NCI-H187 (cell line): ENCODE results near the gene ATP11B.

ENCODE experiments used
- DNase-seq, 2 experiments: peaks; one replicate each; lab custom pipeline; 2025; lab: John Stamatoyannopoulos, UW

ATP11B gene

DNA sequence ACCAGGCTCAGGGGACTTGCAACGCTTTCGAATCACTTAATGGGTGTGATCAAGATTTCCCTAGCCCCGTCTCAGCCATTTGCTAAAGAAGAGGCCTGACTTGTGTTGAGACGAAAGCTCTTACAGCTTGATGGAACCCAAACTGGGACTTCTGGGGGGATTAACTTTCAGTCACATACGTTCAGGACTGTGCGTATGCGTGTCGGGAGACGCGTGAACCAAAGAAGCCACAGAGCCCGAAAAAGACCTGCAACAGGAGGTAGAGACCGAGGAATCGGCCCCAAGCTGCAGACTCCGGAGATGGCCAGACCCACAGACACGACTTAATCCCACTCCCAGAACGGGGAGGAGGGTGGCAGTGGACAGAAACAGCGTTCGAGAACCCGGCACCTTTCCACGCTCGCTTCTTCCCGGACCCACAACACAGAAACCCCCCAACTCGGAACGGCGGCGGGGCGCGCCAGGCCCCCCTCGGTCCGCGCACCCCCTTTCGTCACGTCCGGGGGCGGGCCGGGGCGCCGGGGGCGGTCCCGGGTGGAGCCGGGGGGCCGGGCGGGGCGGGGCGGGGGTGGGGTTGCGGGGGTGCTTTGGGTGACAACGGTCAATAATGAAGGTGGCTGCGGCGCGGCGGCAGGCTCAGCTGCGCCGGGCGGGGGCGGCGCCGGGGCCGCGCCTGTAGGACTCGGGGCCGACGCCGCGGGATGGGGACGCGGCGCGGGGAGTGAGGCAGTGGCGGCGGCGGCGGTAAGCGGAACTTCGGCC, at the start of gene ATP11B:
Gene ATP11B (plus strand): TSS at position 604 of the 762 bp plus-strand sequence. CDS start 256 bp downstream, outside the sequence.
- DNase-seq = peak; percentile 31 to 34

DNA sequence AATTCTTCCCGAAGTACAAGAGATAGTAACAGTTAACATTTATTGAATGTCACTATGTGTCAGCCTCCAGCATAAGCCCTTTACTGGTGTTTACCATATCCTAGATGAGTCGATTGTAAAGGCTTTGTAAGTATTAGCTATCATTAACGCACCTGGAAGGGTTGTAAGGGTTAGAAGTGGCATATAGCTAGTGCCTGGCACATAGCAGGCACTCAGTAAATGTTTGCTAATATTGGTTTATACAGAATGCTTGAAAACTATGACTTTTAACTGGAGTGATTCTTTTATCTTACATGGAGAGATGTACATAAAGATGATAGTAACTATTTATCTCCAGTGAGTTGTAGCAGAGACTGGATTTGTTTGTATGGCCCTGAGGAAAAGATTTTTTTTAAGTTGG, 46.3 kb upstream of the ATP11B start:
- DNase-seq = no peak

DNA sequence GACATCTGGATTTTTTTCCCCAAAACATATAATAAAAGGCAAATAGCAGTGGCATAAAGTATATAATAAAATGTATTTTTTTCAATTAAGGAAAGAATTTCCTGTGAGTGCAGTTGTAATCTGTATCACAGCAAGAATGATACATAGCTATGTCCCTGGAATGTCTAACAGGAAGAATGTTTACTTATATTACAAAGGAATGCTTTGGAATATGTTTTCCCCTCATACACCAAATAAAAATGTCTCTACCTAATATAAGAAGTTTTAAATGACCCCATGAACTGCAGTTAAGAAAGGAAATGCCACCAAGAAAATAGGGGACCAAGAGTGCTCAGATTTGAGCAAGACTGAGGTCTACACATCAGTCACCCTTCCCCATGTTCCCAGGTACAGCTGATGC, 38.0 kb upstream of the ATP11B start:
- no peak for DNase-seq

DNA sequence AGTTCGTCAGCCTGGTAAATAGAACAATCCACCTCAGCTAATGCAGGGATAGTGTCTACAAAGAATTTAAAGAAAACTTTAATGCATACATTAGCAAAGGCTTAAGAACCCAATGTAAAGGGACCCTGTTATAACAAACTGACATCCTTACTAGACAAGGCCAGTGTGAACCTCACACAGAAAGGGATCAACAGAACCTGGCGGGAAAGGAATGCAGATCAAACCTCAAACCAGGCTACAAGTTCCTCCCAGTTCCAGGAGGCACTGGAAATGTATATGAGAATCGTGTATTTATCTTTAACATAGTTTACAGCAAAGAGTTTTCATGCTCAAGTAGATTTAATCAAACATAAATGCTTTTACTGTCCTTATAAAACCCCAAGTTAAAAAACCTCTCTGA, 37.6 kb upstream of the ATP11B start:
- DNase-seq = no peak

DNA sequence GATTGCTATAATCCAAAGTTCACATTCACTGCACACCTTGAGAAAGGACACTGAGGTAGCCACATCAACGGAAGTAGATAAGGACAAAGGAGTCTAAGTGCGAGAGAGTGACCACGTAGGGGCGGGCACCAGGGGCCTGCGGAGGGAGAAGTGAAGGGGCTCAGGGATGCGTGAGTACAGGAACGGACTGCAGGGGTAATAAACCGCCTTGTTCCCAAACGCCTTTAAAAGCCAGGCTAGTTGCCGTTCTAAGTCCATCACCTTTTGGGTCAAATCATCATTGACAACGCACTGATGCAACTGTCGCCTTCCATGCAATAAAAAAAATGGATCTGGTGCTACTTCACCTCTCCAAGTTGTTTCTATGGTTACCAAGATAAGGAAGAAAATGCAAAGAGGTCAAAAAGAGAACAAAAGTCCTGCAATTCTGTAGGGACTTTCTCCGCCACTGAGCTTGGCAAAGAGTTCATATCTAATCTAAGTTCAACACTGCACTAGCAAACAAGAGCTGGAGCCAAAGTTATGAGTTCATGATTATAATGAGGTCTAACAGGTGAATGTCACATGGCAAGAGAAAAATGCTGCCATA, 32.6 kb upstream of the ATP11B start:
- no peak for DNase-seq

DNA sequence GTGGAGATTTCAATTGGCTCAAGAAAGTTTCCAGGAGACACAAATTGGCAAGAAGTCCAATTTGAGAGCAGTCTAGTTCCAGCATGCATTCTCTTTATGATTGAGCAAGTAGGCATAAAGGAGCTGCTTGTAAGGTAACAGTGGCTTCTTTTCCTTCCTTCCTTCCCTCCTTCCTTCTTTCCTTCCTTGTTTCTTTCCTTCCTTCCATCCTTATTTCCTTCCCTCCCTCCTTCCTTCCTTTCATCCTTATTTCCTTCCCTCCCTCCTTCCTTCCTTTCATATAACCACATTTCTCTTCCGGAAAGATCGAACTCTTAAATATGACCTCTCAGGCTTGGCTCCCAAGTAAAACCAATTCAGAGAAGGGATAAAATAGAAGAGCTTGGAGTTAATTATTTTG, 29.4 kb upstream of the ATP11B start:
- DNase-seq = no peak

DNA sequence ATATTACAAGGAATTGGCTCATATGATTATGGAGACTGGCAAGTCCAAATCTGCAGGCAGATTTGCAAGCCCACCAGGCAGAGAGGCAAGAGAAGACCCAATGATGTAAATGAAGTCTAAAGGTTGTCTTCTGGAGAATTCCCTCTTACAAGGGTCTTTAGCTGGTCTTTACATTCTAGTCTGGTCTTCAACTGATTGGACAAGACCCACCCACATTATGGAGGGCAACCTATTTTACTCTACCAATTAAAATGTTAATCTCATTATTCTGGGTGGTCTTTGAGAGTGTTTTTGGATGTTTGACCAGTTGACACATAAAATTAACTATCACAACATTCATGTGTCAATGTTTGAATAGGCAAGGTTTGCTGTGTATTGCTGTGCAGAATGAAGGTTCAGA, 28.0 kb upstream of the ATP11B start:
- DNase-seq = no peak

DNA sequence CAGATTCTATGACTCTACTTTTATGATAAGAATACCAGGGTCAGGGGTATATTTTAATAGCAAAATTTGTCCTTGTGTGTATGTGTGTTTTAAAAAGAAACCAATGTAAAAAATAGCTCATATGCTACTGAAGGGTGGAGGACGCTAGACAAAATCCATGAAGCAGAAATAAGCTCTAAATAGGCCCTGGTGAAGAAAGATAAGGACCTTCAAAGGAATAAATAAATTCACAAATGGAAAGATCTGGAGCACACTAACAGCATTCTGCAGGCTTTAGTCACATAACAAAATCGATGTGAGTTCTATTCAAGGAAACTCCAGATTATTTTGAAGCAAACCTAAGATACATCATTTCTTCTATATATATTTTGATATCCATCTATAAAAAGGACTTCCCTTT, 27.2 kb upstream of the ATP11B start:
- DNase-seq = no peak

DNA sequence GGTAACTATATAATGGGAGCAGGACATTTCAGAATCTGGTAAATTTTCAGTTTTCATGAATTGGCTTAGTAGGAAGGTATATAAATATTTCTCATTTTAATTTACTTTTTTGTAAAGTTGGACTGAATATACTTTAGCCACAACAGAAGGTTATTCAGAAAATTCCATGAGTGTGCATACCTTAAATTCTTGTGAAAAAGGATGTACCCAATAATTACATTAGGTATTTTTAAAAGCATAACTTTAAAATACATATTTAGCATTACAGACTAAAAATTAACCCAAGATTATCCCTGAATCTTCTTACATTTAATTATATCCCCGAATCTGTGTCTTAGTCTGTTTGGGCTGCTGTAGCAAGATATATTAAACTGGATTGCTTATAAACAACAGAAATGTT, 24.9 kb upstream of the ATP11B start:
- no peak for DNase-seq

DNA sequence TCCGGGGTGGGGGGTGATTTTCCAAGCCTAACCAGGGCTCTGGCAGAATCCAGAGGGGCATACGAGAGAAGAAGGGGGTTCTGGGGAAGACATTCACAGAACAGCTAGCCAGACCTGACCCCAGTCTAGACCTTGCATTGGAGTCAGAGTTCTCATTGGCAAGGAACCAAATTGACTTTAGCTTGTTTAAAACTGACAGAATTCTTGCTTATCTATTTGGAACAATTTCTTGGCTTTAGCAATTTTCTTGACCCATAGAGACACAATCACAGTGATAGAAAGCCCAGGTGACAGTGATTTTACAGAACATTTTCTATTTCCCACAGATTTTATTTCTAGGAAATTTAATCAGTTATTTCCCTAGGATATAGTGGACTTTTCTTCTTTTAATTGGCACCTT, 23.6 kb upstream of the ATP11B start:
- DNase-seq = no peak

DNA sequence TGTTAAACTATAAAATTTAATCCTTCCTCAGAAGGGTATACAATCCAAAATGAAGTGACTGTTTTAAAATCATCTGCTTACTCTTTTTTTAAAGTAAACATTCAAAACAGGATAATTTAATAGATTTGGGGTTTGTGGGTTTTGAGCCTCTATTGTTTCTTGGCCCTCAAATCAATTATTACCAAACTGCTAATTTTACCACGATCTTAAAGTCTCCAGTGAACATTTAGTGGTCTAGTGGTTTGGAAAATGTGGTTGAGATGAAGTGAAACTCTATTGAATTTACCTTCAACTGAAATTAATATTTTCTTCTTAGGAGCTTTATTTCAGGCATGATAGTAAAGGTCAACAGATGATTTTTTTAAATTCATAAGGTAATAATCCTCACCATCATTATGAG, 11.2 kb upstream of the ATP11B start:
- DNase-seq = no peak

DNA sequence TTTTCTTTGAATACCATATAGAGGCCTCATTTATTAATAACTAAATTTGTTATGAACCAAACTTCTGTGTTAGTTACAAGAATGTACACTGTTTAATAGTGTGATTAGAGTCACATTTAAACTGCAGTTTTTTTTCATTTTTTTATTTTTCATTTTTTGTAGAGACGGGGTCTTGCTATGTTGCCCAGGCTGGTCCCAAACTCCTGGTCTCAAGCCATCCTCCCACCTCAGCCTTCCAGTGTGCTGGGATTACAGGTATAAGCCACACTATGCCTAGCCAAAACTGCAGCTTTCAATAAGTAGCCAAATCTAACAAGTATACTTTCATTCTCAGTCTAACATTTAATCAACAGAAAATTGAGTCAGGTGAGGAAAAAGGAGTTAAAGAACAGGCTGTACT, 10.2 kb upstream of the ATP11B start:
- DNase-seq = no peak

DNA sequence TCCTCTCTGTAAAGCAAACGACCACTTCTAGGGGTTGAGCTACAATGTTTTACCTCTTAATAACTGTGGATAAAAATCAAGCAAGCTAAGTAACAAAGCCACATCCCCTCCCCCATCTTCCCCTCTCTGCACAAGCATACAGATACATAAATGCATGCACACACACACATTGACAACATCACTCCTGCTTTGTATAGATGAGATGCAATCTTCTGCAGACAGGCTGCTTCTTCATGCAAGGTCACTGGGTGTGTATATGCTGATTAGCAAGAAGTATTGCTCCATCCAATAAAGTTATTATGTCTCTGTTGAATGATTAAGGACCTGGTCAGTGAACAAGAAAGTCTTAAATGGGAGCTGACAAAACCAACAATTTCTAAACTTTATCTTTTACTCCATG, 8.8 kb upstream of the ATP11B start:
- DNase-seq = no peak

DNA sequence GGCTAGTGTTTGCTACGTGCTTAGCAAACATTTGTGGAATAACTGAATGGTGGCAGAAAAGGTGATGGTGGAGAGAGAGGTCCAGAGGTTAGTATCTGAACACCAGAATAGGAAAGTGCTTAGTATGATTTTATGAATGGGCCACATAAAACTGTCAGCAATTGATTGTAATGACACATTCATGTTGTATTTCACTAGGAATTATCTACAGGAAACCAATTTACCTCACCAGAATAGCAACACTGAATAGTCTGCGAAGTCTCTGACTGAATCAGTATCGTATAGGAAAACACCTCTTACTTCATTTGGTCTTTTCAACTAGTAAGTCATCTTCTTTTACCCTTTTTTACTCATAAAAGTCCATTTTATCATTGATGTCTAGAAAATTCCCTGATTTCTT, 8.2 kb upstream of the ATP11B start:
- DNase-seq = no peak

DNA sequence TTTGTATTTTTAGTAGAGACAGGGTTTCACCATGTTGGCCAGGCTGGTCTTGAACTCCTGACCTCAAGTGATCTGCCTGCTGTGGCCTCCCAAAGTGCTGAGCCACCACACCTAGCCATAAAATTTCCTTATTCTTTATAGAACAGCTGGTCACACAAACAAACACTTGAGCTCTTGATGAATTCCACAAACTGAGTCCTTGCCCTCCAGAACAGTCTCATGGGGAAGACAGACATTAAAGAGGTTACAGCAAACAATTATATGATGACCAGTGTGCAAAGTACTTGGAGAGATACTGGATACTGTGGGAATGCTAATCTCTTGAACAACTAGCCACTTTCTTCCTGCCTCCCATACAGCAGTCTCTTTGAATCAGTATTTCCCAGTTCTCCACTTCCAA, 7.5 kb upstream of the ATP11B start:
- no peak for DNase-seq

DNA sequence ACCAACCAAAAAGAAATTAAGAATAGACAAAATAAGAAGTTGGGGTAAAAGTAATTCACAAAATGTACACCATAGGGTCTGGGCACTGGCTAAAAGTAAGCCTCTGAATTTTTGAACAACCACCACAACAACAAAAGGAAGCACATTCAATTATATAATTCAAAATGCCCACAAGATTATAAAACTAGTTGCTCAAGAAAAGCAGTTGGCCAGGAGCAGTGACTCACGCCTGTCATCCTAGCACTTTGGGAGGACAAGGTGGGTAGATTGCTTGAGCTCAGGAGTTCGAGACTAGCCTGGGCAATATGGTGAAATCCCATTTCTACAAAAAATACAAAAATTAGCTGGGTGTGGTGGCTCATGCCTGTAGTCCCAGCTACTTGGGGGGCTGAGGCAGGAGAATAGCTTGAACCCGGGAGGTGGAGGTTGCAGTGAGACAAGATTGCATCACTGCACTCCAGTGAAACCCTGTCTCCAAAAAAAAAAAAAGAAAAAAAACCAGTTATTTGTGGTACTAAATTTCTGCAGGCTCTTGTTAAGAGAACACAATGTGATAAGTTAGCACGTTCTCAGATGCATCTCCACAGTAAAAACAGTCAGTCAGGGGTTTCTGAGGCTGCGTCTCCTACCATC, 6.6 kb upstream of the ATP11B start:
- no peak for DNase-seq

DNA sequence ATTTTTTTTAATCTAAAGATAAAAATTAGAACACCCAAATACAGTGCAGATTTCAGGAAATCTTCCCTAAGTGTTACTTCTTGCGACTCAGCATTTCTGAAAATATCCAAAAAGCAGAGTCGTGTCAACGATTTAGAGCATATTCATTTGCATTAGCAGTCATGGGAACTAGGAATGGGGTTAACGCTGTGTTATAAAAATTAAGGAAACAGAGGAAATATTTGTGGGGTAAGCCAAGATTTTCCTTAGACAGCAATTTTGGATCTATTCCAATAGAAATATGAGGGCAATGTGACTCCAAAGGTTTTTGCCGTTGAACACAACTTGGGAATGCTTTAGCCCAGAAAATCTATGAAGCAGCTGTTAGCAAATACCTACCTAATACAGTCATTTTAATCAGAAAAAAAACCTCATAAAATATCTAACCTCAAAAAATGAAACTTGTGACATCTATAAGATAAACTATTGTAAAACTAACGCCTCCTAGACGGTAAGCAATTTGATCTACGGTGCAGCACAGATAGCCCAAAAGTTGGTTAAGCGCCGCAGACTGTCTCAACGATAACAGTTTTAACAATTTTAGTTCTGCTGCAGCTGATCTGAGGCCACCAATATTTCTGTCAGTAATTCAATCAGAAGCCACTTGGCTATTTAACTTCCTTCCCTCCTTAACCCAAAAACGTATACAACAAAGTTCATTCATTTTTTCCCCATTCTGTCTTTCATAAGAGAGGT, 5.8 kb upstream of the ATP11B start:
- DNase-seq = no peak

DNA sequence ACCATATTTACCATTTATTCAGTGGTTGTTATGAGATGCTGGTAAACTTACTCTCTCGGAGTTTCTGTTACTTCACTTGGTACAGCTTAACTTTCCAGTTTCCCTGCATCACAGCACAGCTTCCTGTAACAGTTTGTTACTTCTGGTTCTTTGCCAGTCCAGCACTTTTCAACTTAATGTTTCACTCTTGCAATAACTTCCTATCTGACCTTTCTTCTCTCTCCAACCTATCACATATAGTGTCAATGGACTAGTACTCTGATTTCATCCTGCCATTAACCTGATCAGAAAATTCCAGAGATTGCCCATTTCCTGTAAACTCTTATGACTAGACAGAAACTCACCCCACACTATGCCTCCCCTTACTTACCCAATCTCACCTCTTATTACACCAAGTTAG, 3.9 kb upstream of the ATP11B start:
- DNase-seq = no peak

DNA sequence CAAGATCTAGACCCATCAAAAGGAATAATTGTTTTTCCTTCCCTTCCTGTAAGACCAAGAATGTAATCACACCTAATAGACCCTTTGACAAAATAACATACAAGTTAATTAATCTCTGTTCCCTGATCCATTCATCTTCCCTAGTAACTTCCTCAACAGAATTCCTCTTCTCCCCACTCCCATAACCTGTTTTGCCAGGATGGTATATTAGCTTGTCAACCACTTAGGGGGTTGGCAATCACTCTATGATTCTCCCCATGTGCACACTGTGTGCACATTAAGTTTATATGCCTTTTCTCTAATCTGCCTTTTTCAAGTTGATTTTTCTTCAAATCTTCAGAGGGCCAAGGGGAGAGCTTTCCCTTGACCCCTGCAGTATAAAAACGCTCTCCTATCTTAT, 2.7 kb upstream of the ATP11B start:
- no peak for DNase-seq

DNA sequence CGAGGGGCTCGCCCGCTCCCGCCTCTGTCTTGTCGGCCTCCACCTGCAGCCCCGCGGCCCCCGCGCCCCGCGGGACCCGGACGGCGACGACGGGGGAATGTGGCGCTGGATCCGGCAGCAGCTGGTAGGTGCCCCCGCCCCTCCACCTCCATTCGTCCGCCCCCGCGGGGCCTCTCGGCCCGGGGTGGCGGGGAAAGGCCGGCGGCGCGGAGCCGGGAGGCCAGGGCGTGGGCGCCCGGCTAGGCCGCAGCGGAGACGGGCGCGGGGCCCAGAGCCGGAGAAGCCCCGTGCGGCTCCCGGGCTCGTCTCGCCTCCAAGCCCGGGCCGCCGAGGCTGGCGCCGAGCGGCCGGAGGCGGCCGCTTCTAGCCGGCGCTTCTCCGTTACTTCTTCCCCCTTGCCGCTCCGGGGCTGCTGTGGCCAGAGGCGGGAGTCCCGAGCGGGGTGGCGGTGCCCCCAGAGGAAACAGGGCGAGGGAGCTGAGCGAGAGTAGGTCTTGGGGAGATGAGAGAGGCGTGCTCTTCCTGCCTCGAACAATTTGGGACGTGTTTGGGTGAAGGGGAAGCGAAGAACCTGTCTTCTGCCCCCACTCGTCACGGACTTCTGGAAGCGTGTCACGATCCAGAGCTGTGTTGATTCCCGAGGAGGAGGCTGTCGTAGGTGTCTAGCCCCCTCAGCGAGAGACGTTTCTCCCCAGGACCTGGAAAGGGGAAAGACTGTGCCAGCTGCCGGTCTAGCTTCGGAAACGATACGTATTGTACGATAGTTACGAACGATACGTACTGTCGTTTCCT, 555 bp downstream of the ATP11B start:
- DNase-seq = peak; percentile 30 to 34

DNA sequence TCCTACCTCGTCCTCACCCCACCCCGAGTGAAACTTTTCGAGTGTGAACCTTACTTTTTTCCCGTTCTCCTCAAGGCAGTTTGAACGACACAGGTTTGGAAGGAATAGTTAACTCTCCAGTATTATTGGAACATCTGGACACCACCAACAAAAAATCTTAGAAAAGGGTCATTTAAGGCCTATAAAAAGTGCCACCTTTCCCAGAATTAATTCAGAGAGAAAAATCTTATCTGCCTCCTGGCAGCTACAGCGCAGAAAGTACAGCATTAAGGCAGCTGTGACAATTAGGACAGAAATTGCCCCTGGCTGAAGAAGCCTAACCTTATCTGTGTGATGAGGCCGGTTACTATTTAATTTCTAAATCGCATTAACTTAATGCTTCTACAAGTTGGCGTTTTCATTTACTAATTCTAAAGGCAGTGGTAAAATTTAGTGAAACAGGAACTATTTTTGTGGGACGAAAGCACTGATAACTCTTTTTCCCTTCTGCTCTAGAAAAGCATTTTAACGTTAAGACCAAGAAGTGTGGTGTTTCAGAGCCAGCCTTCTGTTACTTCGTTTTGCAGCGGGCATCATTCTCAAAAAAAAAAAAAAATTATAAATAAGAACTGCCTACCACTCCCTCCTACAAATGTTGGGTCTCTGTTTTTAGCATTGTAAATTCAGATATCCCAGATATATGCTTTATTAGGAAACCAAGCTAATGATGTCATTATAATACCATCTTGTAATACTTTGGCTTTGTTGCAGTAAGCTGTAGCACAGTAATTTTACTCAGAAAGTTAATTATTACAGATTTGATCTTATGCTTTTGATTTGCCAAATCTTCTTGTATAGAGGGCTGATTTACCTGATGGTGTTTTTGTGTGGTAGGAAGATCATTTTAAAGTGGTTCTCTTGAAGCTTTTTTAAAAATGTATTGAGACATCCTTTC, 1.4 kb downstream of the ATP11B start:
- DNase-seq = no peak
